Endothelial cell of umbilical vein (primary cell): Measurements from ENCODE around the gene SEMA3G. TPM values are rescaled to one million over a fixed set of nuclear protein-coding genes. Genes with fewer than 3 reads are reported as not detected.

ENCODE experiments used
- BruUV-seq: library from RNA; stranded (reverse); fragments of 400-500 nt; replicated peaks from 2 replicates; lab custom pipeline; 2021; lab: Mats Ljungman, UMichigan
- CTCF ChIA-PET: fragments of 300-600, 350-600 bp; sonication (Branson Sonifier 250); formaldehyde crosslinking; loops from one replicate; lab custom pipeline; 2021; ENCODE audit warnings: antibody characterized with exemption, inconsistent platforms; lab: Charles Lee
- POLR2A ChIA-PET: fragments of 300-600, 350-600 bp; sonication (Branson Sonifier 250); formaldehyde crosslinking; loops from one replicate; lab custom pipeline; 2021; ENCODE audit warnings: antibody characterized with exemption, inconsistent platforms; lab: Charles Lee
- DNase-seq: peaks from one replicate; pipeline ENCODE4 v3.0.0-alpha.2; 2011; ENCODE audit warnings: low read depth, low spot score
- FAIRE-seq: peaks from 2 replicates; lab custom pipeline; 2011; peaks lifted over from hg19 to GRCh38; lab: Jason Lieb, UNC
- H2AFZ ChIP-seq: 2 replicates; pipeline ENCODE4 v1.6.0; 2012; ENCODE audit warnings: low read depth, low read length, control low read depth, inconsistent platforms
- H3K27ac ChIP-seq: 2 replicates; pipeline ENCODE4 v1.5.1; 2011; ENCODE audit warnings: low read depth, mild to moderate bottlenecking, control low read depth, low read length, moderate library complexity; ENCODE audit not compliant: insufficient read depth
- H3K27me3 ChIP-seq, 2 experiments: 2 replicates each; pipeline versions ENCODE4 v1.6.0 to v1.6.1; 2011; ENCODE audit warnings: low read length in 2 of 2, mixed read lengths in 1 of 2; ENCODE audit not compliant: control insufficient read depth in 2 of 2, insufficient read depth in 2 of 2
- H3K36me3 ChIP-seq, 2 experiments: 2 replicates in 1 of 2; 3 replicates in 1 of 2; pipeline ENCODE4 v1.5.1; 2011; ENCODE audit warnings: low read length in 2 of 2, mild to moderate bottlenecking in 1 of 2, moderate library complexity in 1 of 2; ENCODE audit not compliant: control insufficient read depth in 2 of 2, insufficient read depth in 2 of 2; ENCODE audit errors: extremely low read depth in 1 of 2
- H3K4me1 ChIP-seq: 3 replicates; pipeline ENCODE4 v1.5.1; 2011; ENCODE audit warnings: mild to moderate bottlenecking, low read length; ENCODE audit not compliant: control insufficient read depth, insufficient read depth; ENCODE audit errors: extremely low read depth
- H3K4me2 ChIP-seq: 2 replicates; pipeline ENCODE4 v1.6.1; 2011; ENCODE audit warnings: low read length, control low read depth, mixed read lengths; ENCODE audit not compliant: insufficient read depth
- H3K4me3 ChIP-seq, 3 experiments: fragments of 200-600 bp in 1 of 3; sonication (generic), shearing (Covaris generic) in 1 of 3; replicated peaks in 1 of 3; 2 replicates each; pipeline ENCODE4 v1.5.1; 2011 to 2016; ENCODE audit warnings: control low read depth in 3 of 3, low read length in 3 of 3, mild to moderate bottlenecking in 2 of 3, inconsistent platforms in 1 of 3, low read depth in 1 of 3, moderate library complexity in 1 of 3; ENCODE audit not compliant: insufficient read depth in 1 of 3
- H3K79me2 ChIP-seq: 2 replicates; pipeline ENCODE4 v1.6.0; 2012; ENCODE audit warnings: low read length, inconsistent platforms; ENCODE audit not compliant: control insufficient read depth, insufficient read depth
- H3K9ac ChIP-seq: replicated peaks from 2 replicates; pipeline ENCODE3; 2011; ENCODE audit warnings: low read length, control low read depth; ENCODE audit not compliant: insufficient read depth; ENCODE audit errors: extremely low read depth
- H3K9me1 ChIP-seq: replicated peaks from 3 replicates; pipeline ENCODE4 v1.6.0; 2011; ENCODE audit warnings: mild to moderate bottlenecking, low read length; ENCODE audit not compliant: control insufficient read depth, insufficient read depth; ENCODE audit errors: extremely low read depth
- H3K9me3 ChIP-seq: replicated peaks from 2 replicates; pipeline ENCODE4 v1.5.1; 2012; ENCODE audit warnings: low read length, inconsistent platforms; ENCODE audit not compliant: control insufficient read depth, insufficient read depth
- H4K20me1 ChIP-seq: replicated peaks from 2 replicates; pipeline ENCODE3; 2011; ENCODE audit warnings: mild to moderate bottlenecking, low read length; ENCODE audit not compliant: control insufficient read depth, insufficient read depth; ENCODE audit errors: extremely low read depth
- CTCF ChIP-seq, 2 donors: IDR thresholded peaks; 1 replicate in 1 of 2; 2 replicates in 1 of 2; pipeline ENCODE4 v1.5.1; 2011; ENCODE audit warnings: low read length in 2 of 2, mild to moderate bottlenecking in 2 of 2, moderate library complexity in 2 of 2, control low read depth in 1 of 2, inconsistent platforms in 1 of 2, low read depth in 1 of 2; ENCODE audit not compliant: insufficient read depth in 1 of 2; ENCODE audit errors: extremely low read depth in 1 of 2
- EZH2 ChIP-seq: IDR thresholded peaks from 2 replicates; pipeline ENCODE4 v1.6.1; 2012; ENCODE audit warnings: borderline replicate concordance, low read depth, mild to moderate bottlenecking, moderate library complexity, low read length, inconsistent platforms; ENCODE audit not compliant: severe bottlenecking
- FOS ChIP-seq: IDR thresholded peaks from 2 replicates; pipeline ENCODE4 v1.6.1; 2011; ENCODE audit warnings: mild to moderate bottlenecking, low read length, moderate library complexity, borderline replicate concordance; ENCODE audit not compliant: insufficient read depth
- GATA2 ChIP-seq: IDR thresholded peaks from 2 replicates; pipeline ENCODE4 v1.7.0; 2011; ENCODE audit warnings: low read depth, mild to moderate bottlenecking, moderate library complexity, mixed read lengths, low read length; ENCODE audit not compliant: insufficient read length, insufficient read depth
- JUN ChIP-seq: IDR thresholded peaks from 2 replicates; pipeline ENCODE4 v1.6.1; 2011; ENCODE audit warnings: borderline replicate concordance, low read depth; ENCODE audit not compliant: insufficient read length, insufficient read depth
- MAX ChIP-seq: IDR thresholded peaks from 2 replicates; pipeline ENCODE4 v1.6.1; 2011; ENCODE audit not compliant: insufficient read depth, insufficient read length
- MYC ChIP-seq: IDR thresholded peaks from one replicate; pipeline ENCODE4 v1.6.1; 2011; ENCODE audit warnings: mild to moderate bottlenecking, low read depth, low read length
- POLR2A ChIP-seq: IDR thresholded peaks from 2 replicates; pipeline ENCODE4 v1.6.1; 2012; ENCODE audit warnings: low read depth, mild to moderate bottlenecking, control low read depth, low read length
- POLR2AphosphoS5 ChIP-seq: IDR thresholded peaks from 2 replicates; pipeline ENCODE4 v1.6.1; 2012; ENCODE audit warnings: low read depth, mild to moderate bottlenecking, control low read depth, low read length, moderate library complexity; ENCODE audit not compliant: insufficient read depth
- dilution Hi-C: fragments of 300-500 bp; cut with MboI; formaldehyde crosslinking; loops from one replicate; pipeline ENCODE4 v1.15.0; 2019; ENCODE audit warnings: low sequenced_read_pairs; ENCODE audit not compliant: extremely low pct_ligation_motif_present
- intact Hi-C: fragments of 100-400 bp; cut with micrococcal nuclease; formaldehyde crosslinking; loops from one replicate; pipeline ENCODE4 v1.10.0; 2022
- polyA plus RNA-seq, 4 experiments: library from polyadenylated mRNA; depleted of rRNA in 3 of 4; stranded (reverse) in 3 of 4; unstranded in 1 of 4; fragments of >200 nt; gene quantifications; 2 replicates each; pipeline versions ENCODE4 v1.2.1 to v1.2.3, GENCODE V29; 2011 to 2012; ENCODE audit warnings: missing spikeins in 1 of 4
- total RNA-seq: library from RNA; stranded (reverse); gene quantifications from 2 replicates; pipeline ENCODE4 v1.2.3, GENCODE V29; 2021

SEMA3G gene
- total and polyA plus RNA-seq, 2 donors (not counting 3 experiments of a cell fraction or from before 2014, with no cell fraction given): 22.6 to 27.9 TPM

GRCh38 chr3:52458770-52459545 lies 14.1 kb upstream of the SEMA3G start:
- Histone ChIP-seq H2AFZ (no peak overlapping the region), H3K4me2 (no peak overlapping the region), H3K9me3 (no peaks in the 10 kb centered on the region), H3K27ac (no peak overlapping the region), H3K4me3 (no peak overlapping the region), H3K9ac (no peak overlapping the region), H3K4me1 (peaks cover 17% of the 10 kb centered on the region), H3K27me3 (no peaks in the 10 kb centered on the region), H3K36me3 (peaks cover 23 to 25% of the 10 kb centered on the region in 2 experiments), H3K9me1 (no peaks in the 10 kb centered on the region), H4K20me1 (no peaks in the 10 kb centered on the region), H3K79me2 (peaks cover 55% of the 10 kb centered on the region)
- dilution Hi-C loops (no loop called here), intact Hi-C loops (loop anchor here (5.0 kb wide), 1 partner anchor 38 kb away; the partner anchor contains the start of gene STAB1)
- BruUV-seq: TSS peak; percentile 2
- POLR2A ChIA-PET: no interaction called here
- TF ChIP-seq GATA2 (no peak), CTCF (IDR thresholded peaks at IDR 0.05; ENCODE audit: extremely low read depth in 1 of 2, insufficient read depth in 1 of 2, low read depth in 1 of 2, low read length in 2 of 2) (no peak), POLR2A (no peak), MYC (no peak), MAX (no peak), FOS (no peak), JUN (no peak), POLR2AphosphoS5 (no peak), EZH2 (no peak)
- no peak for FAIRE-seq
- CTCF ChIA-PET: interaction anchor here (1.2 kb wide), 1 partner anchor 47 kb away, joined by 7 read pairs; no protein-coding TSS in a partner anchor
- no peak for DNase-seq
